GM21381 (cell line): ENCODE data around the gene MRPL22.
"Not testable (repeated sequence)": the region's sequence is repeated elsewhere in the genome, so short reads cannot be mapped to it uniquely, and the experiment has no call there.

Source experiments
- ATAC-seq: cut with Tn5 transposase; IDR thresholded peaks from one replicate; pipeline ENCODE4 v1.9.1; 2021; ENCODE audit warnings: mild to moderate bottlenecking, moderate library complexity; ENCODE audit not compliant: unreplicated experiment

MRPL22 gene

GRCh38 chr5:154989626-154990025 is 48.8 kb downstream of the MRPL22 start:
- ATAC-seq = no peak

DNA sequence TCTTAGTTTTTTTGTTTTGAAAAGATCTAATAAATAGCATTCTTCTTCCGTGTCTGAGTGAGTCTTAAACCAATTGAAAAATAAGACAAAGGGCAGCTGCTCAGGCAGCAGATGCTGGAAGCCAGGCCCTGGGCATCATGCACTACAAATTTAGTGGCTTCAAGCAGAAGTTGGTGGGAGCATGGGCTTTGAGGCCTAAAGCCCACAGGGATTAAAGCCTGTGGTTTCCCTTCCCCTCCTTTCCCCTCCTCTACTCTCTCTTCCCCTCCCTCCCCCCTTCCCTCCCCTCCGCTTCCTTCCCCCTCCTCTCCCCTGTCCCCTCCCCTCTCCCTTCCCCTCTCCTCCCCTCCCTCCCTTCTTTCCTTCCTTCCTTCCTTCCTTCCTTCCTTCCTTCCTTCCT is 52.6 kb downstream of the MRPL22 start:
- ATAC-seq = no peak

DNA sequence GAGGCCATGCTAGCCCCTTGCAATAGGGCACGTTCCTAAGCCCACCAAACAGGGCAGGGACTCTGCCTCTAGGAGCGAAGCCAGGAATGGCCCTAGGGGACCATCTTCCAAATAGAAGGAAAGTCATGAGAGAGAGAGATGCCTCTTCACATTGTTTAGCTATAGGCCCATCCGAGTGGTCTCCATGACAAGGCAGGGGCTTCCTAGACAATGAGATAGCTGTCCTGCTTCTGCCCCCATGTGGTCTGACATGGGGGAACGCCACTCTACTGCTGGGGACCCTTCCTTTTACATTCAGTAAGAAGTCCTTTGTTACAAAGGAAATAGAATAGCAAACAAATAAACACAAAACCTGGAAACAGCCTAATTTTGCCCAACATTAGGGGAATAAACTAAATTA is 54.8 kb downstream of the MRPL22 start:
- ATAC-seq = no peak

DNA sequence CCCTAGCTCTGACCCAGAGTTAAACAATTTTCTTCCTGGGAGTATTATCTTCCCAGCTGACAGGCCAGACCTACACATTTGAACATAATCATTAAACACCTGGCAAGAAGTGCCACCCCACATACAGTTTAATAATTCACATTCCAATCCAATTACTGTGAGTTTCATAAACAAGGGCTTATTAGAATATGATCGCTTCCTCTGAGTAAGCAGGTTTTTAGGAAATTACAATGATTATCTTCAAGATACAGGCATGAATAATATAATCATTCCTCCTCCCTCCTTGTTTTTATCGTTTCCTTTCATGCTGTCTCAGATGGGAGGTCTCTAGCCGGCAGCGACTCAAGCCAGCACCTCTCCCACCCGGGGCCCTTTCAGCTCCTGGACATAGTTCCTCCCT is 56.9 kb downstream of the MRPL22 start:
- no peak for ATAC-seq

GRCh38 chr5:154999865-155000264 is 59.0 kb downstream of the MRPL22 start:
- no peak for ATAC-seq

- ATAC-seq = no peak
Observed at GRCh38 chr5:155001523-155001922, 60.6 kb downstream of the MRPL22 start.

- ATAC-seq = not testable (repeated sequence)
Observed at GRCh38 chr5:155002722-155003121, 61.8 kb downstream of the MRPL22 start.

- no peak for ATAC-seq
Observed at GRCh38 chr5:155004138-155004744, 63.4 kb downstream of the MRPL22 start.

DNA sequence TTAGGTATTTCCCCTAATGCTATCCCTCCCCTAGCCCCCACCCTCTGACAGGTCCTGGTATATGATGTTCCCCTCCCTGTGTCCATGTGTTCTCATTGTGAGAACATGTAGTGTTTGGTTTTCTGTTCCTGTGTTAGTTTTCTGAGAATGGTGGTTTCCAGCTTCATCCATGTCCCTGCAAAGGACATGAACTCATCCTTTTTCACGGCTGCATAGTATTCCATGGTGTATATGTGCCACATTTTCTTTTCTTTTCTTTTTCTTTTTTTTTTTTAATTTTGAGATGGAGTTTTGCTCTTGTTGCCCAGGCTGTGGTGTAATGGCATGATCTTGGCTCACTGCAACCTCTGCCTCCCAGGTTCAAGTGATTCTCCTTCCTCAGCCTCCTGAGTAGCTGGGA is 65.4 kb downstream of the MRPL22 start:
- not testable (repeated sequence) for ATAC-seq

GRCh38 chr5:155008669-155009068 is 67.8 kb downstream of the MRPL22 start:
- no peak for ATAC-seq

- no peak for ATAC-seq
Observed at GRCh38 chr5:155010881-155011280, 70.0 kb downstream of the MRPL22 start.

DNA sequence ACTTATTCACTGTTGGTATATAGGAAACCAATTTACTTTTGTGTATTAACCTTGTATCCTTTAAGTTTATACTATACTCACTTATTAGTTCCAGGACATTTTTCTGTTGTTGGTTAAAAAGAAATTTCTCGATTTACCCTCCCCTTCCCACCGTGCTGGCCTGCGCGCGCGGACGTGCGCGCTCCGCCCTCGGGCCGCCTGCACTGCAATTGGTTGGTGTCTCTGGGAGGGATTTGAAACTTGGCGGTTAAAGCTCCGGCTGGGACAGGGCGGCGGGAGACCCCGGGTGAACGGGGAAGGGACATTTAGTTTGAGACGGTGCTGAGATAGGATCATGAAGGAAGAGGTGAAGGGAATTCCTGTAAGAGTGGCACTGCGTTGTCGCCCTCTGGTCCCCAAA is 72.7 kb downstream of the MRPL22 start, which contains the start of gene KIF4B:
Gene KIF4B, plus strand, starts transcription at position 230 of the 400 bp plus-strand sequence. Its CDS starts 105 bp downstream, at position 335.
- ATAC-seq = no peak

GRCh38 chr5:155015239-155015638 is 74.4 kb downstream of the MRPL22 start:
- ATAC-seq = no peak

DNA sequence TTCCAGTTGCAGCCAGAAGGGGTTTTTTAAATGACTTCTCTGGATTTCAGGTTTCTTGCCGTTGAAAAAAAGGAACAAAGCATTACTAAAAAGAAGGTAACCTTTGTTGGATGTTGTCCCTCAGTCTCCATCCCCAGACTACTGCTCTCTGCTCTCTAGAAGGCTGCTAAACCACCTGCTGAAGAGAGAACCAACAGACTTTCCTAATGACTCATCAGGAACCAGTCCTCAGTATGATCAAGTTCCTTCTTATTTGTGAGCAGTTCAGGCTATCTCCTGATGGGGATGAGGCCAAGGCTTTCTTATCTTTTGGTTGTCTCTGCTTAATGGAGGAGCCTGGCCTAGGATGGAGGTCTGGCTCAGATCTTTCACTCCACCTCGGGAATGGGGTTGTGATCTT is 76.7 kb downstream of the MRPL22 start:
- peak; percentile 96 for ATAC-seq
